SK-N-SH treated with all-trans-retinoic acid at 6 μM for 48 hours (cell line): ENCODE results near the gene APBA2.

Experiments used
- ARNTL ChIP-seq: fragments of 450-650 bp; formaldehyde crosslinking; IDR thresholded peaks from 2 replicates; pipeline ENCODE4 v1.5.0; 2020; ENCODE audit warnings: low read depth, mild to moderate bottlenecking, moderate library complexity, borderline replicate concordance
- BACH2 ChIP-seq: fragments of 250-450 bp; sonication (Bioruptor Pico); IDR thresholded peaks from 2 replicates; pipeline ENCODE4 v1.9.0; 2021; ENCODE audit warnings: mild to moderate bottlenecking, borderline replicate concordance
- CREB5 ChIP-seq: fragments of 250-450 bp; sonication (Bioruptor Pico); IDR thresholded peaks from 2 replicates; pipeline ENCODE4 v1.5.1; 2020; ENCODE audit warnings: low read depth, mild to moderate bottlenecking, moderate library complexity
- CSRNP3 ChIP-seq: fragments of 250-450 bp; sonication (Bioruptor Pico); IDR thresholded peaks from 2 replicates; pipeline ENCODE4 v1.5.1; 2021; ENCODE audit warnings: mild to moderate bottlenecking, moderate library complexity
- ESRRG ChIP-seq: fragments of 250-450 bp; sonication (Bioruptor Pico); IDR thresholded peaks from 2 replicates; pipeline ENCODE4 v1.6.1; 2021; ENCODE audit warnings: mild to moderate bottlenecking
- GLIS3 ChIP-seq: fragments of 250-450 bp; sonication (Bioruptor Pico); IDR thresholded peaks from 2 replicates; pipeline ENCODE4 v1.5.0; 2020; ENCODE audit warnings: mild to moderate bottlenecking, moderate library complexity
- PATZ1 ChIP-seq: fragments of 250-450 bp; sonication (Bioruptor Pico); IDR thresholded peaks from 2 replicates; pipeline ENCODE4 v1.8.0; 2020; ENCODE audit warnings: mild to moderate bottlenecking, moderate library complexity, borderline replicate concordance
- ZFP3 ChIP-seq: fragments of 250-450 bp; sonication (Bioruptor Pico); IDR thresholded peaks from 2 replicates; pipeline ENCODE4 v1.5.0; 2020; ENCODE audit warnings: mild to moderate bottlenecking, moderate library complexity

- no peak for TF ChIP-seq ZFP3 (CRISPR knock-in tag)
- TF ChIP-seq CREB5 (CRISPR knock-in tag) = no peak
- no peak for TF ChIP-seq ESRRG (CRISPR knock-in tag)
- TF ChIP-seq CSRNP3 = no peak
- TF ChIP-seq GLIS3 (CRISPR knock-in tag) = no peak
- no peak for TF ChIP-seq ARNTL (CRISPR knock-in tag)
- no peak for TF ChIP-seq PATZ1 (CRISPR knock-in tag)
- no peak for TF ChIP-seq BACH2 (CRISPR knock-in tag)
Observed at GRCh38 chr15:28885630-28886430, at the start of gene APBA2.
